ENCODE results near the gene TOGARAM2.

GRCh38 chr2:29041161-29041660 lies 60.1 kb downstream of the TOGARAM2 start:
- no peak for TF ChIP-seq CTCF (IDR thresholded peaks at IDR 0.05 in 4 of 5, conservative IDR thresholded peaks at IDR 0.05 in 1 of 5)
- TF ChIP-seq POLR2A (IDR thresholded peaks at IDR 0.05) = no peak
